Adrenal gland (tissue), 12 donors: ENCODE results near the gene DCTN1. TPM values are rescaled to one million over a fixed set of nuclear protein-coding genes. Genes with fewer than 3 reads are reported as not detected.

ENCODE experiments used
- DNase-seq, 7 donors: peaks; one replicate each; pipeline ENCODE4 v3.0.0-alpha.2; 2019 to 2020
- H3K27ac ChIP-seq, 5 donors: fragments of 200-600 bp; sonication (generic) in 4 of 5; 1 replicate in 3 of 5; 2 replicates in 2 of 5; pipeline versions ENCODE4 v1.5.1 to v1.8.0; 2016 to 2020; ENCODE audit warnings: mild to moderate bottlenecking in 1 of 5
- H3K27me3 ChIP-seq: fragments of 200-600 bp; 2 replicates; pipeline ENCODE4 v1.8.0; 2021
- H3K36me3 ChIP-seq, 2 donors: fragments of 200-600 bp; replicated peaks in 1 of 2; 1 replicate in 1 of 2; 2 replicates in 1 of 2; pipeline versions ENCODE4 v1.5.1 to v1.8.0; 2018 to 2022
- H3K4me1 ChIP-seq, 2 donors: fragments of 200-600 bp; replicated peaks in 1 of 2; 1 replicate in 1 of 2; 2 replicates in 1 of 2; pipeline versions ENCODE4 v1.5.1 to v1.8.0; 2018 to 2021
- H3K4me3 ChIP-seq, 4 donors: fragments of 200-600 bp; sonication (generic) in 3 of 4; one replicate each; pipeline ENCODE4 v1.5.1; 2016 to 2018
- H3K9me3 ChIP-seq, 3 donors: fragments of 200-600 bp; sonication (generic) in 1 of 3; replicated peaks in 1 of 3; 1 replicate in 2 of 3; 2 replicates in 1 of 3; pipeline versions ENCODE4 v1.5.1 to v1.8.0; 2016 to 2021
- CTCF ChIP-seq, 6 experiments: fragments of 450-650 bp in 4 of 6; fragments of 200-600 bp in 2 of 6; sonication (generic) in 1 of 6; IDR thresholded peaks; 1 replicate in 5 of 6; 2 replicates in 1 of 6; pipeline versions ENCODE4 v1.5.1 to v1.8.0; 2016 to 2021; ENCODE audit warnings: antibody characterized with exemption in 6 of 6, mild to moderate bottlenecking in 2 of 6, moderate library complexity in 1 of 6
- POLR2A ChIP-seq, 2 donors: fragments of 450-650 bp; IDR thresholded peaks; one replicate each; pipeline ENCODE4 v1.6.1; 2017; ENCODE audit warnings: antibody characterized with exemption in 2 of 2, mild to moderate bottlenecking in 2 of 2, moderate library complexity in 1 of 2
- WGBS, 4 donors: extraction: QIAGEN DNeasy Blood & Tissue Kit in 2 of 4; methylation state at CpG; one replicate each; pipeline versions ENCODE4 v1.1.5 to v1.1.7; 2013 to 2017; 5-methylcytosine and 5-hydroxymethylcytosine counted together
- intact Hi-C, 2 donors: fragments of 100-400 bp; cut with DNase I; formaldehyde crosslinking; loops; one replicate each; pipeline versions ENCODE4 v1.14.1 to v1.15.0; 2022 to 2023
- polyA plus RNA-seq, 3 donors: library from polyadenylated mRNA; stranded (reverse); fragments of 200-250 nt in 2 of 3; fragments of 350-450 nt in 1 of 3; fragmentation: Illumina TruSeq in 1 of 3; extraction: RNeasy Lipid Tissue Mini Kit (QIAGEN cat#74804) in 1 of 3; gene quantifications; one replicate each; pipeline ENCODE4 v1.2.3, GENCODE V29; 2013 to 2014
- total RNA-seq, 9 donors: library from RNA; depleted of rRNA in 4 of 9; stranded (reverse); fragments of >200 nt in 4 of 9; fragments of 120-200 nt in 1 of 9; fragmentation: NEBNext Ultra II Directional in 1 of 9; extraction: Animal tissue kit (Norgen Biotek cat#: 25700) in 1 of 9; gene quantifications; one replicate each; pipeline versions ENCODE4 v1.1.0 to v1.2.4, GENCODE V29; 2013 to 2023
- donor health status: healthy with polysubstance abuse.
- donor health status: Bipolar disorder and iron deficiency.
- donor health status: DM: yes; HTN: yes; CAD: no.
- donor health status: DM: no; HTN: no; CAD: no.
- donor health status: DM: no; HTN: no; CAD: no.
- donor health status: DM: yes; HTN: yes; CAD: no.

Gene DCTN1
- total and polyA plus RNA-seq, 12 donors: 106 to 258 (median 146) TPM

GRCh38 chr2:74426181-74426758 lies 46.2 kb upstream of the DCTN1 start:
- WGBS, 4 donors: 87 to 90% (median 88%) methylated on average over 6 to 14 of the region's 14 CpGs
- H3K27ac ChIP-seq: no peak overlapping the region
- intact Hi-C loops: no loop called here
- DNase-seq: no peak
- peaks cover under 1 to 5% of the 10 kb centered on the region in 2 donors for H3K4me1 ChIP-seq
- TF ChIP-seq CTCF (IDR thresholded peaks at IDR 0.05): no peak
- peaks cover 0 to 53% of the 10 kb centered on the region in 2 donors for H3K36me3 ChIP-seq
- H3K9me3 ChIP-seq: no peaks in the 10 kb centered on the region
- H3K27me3 ChIP-seq: no peaks in the 10 kb centered on the region
- H3K4me3 ChIP-seq: no peak overlapping the region

GRCh38 chr2:74425523-74425922 lies 45.4 kb upstream of the DCTN1 start:
- 74 to 90% (median 85%) methylated on average over 4 to 7 of the region's 7 CpGs for WGBS, 4 donors
- no peak for DNase-seq
- peaks cover 0 to 47% of the 10 kb centered on the region in 2 donors for H3K36me3 ChIP-seq

GRCh38 chr2:74424995-74425406 lies 44.9 kb upstream of the DCTN1 start:
- Histone ChIP-seq H3K4me3 (no peak overlapping the region), H3K4me1 (peaks cover 5 to 6% of the 10 kb centered on the region in 2 donors), H3K9me3 (no peaks in the 10 kb centered on the region), H3K27ac (no peak overlapping the region), H3K27me3 (no peaks in the 10 kb centered on the region), H3K36me3 (peaks cover 0 to 42% of the 10 kb centered on the region in 2 donors)
- intact Hi-C loops: no loop called here
- DNase-seq: no peak
- no peak for TF ChIP-seq CTCF (IDR thresholded peaks at IDR 0.05)
- no peak for TF ChIP-seq POLR2A (IDR thresholded peaks at IDR 0.05)
- 73 to 88% (median 84%) methylated on average over 3 to 5 of the region's 5 CpGs for WGBS, 4 donors

More at GRCh38 chr2:74425523-74425922, 45.4 kb upstream of the DCTN1 start:
- H3K9me3 ChIP-seq: no peaks in the 10 kb centered on the region
- peaks cover 5 to 6% of the 10 kb centered on the region in 2 donors for H3K4me1 ChIP-seq
- TF ChIP-seq CTCF (IDR thresholded peaks at IDR 0.05) (no peak), POLR2A (IDR thresholded peaks at IDR 0.05) (no peak)
- H3K27me3 ChIP-seq: no peaks in the 10 kb centered on the region
- intact Hi-C loops: no loop called here
- H3K4me3 ChIP-seq: no peak overlapping the region
- no peak overlapping the region for H3K27ac ChIP-seq

- H3K4me3 ChIP-seq: no peak overlapping the region
- no peak for TF ChIP-seq POLR2A (IDR thresholded peaks at IDR 0.05)
- TF ChIP-seq CTCF (IDR thresholded peaks at IDR 0.05): no peak
- WGBS, 4 donors: 58 to 77% (median 74%) methylated on average over 5 of the region's 5 CpGs
These were observed 44.3 kb upstream of the DCTN1 start for GRCh38 chr2:74424139-74424992.

More at GRCh38 chr2:74424139-74424992, 44.3 kb upstream of the DCTN1 start:
- H3K9me3 ChIP-seq: no peaks in the 10 kb centered on the region
- DNase-seq: no peak
- no peaks in the 10 kb centered on the region for H3K27me3 ChIP-seq
- intact Hi-C loops: no loop called here
- H3K27ac ChIP-seq: no peak overlapping the region
- peaks cover 0 to 36% of the 10 kb centered on the region in 2 donors for H3K36me3 ChIP-seq
- H3K4me1 ChIP-seq: peaks cover 5 to 6% of the 10 kb centered on the region in 2 donors
